ENCODE results near the gene ZMIZ1.

DNA sequence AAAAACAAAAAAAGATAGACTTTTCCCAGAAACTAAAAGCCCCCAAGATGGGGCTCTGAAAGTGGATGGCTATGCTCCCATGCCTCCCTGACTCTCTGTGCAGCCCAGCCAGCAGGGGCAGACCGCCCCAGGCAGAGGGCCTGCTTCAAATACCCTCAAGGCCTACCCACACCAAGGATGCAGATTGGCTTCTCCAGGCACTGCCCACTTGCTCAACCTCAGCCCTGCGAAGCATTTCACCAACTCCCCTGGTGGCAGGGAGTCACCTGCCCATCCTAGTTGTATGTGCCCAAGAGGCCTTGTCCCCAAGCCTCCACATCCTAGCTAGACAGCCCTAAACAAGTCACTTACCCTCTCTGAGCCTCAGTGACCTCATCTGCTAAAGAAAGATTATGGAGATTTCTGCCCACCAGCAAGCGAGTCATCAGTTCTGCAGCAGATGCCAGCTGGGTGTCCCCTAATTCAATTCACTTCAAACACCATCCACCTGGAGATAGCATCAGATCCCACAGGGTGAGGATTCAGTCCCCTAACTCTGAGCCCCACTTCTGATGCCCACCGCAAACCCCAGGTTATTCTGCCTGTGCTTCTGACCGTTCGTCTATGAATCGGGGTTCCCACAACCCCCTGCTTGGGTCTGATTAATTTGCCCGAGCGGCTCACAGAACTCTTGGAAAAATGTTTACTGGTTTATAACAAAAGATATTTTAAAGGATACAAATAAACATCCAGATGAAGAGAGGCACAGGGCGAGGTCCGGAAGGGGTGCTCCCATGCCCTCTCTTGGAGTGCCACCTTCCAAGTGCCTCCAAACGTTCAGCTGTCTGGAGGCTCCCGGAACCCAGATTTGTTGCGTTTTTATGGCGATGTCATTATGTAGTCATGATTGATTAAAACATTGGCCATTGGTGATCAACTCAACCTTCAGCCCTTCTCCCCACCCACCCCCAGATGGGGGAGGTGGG, 18.6 kb upstream of the ZMIZ1 start:
- TF ChIP-seq, protein P1, sequence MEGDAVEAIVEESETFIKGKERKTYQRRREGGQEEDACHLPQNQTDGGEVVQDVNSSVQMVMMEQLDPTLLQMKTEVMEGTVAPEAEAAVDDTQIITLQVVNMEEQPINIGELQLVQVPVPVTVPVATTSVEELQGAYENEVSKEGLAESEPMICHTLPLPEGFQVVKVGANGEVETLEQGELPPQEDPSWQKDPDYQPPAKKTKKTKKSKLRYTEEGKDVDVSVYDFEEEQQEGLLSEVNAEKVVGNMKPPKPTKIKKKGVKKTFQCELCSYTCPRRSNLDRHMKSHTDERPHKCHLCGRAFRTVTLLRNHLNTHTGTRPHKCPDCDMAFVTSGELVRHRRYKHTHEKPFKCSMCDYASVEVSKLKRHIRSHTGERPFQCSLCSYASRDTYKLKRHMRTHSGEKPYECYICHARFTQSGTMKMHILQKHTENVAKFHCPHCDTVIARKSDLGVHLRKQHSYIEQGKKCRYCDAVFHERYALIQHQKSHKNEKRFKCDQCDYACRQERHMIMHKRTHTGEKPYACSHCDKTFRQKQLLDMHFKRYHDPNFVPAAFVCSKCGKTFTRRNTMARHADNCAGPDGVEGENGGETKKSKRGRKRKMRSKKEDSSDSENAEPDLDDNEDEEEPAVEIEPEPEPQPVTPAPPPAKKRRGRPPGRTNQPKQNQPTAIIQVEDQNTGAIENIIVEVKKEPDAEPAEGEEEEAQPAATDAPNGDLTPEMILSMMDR (IDR thresholded peaks at IDR 0.05 in 4 of 5, conservative IDR thresholded peaks at IDR 0.05 in 1 of 5), result no peak
- no peak for TF ChIP-seq POLR2A (IDR thresholded peaks at IDR 0.05)

Measured in gastrocnemius medialis (tissue), 4 donors.